CD4-positive, alpha-beta T cell treated with Interleukin-6 for 4 hours (primary cell): ENCODE measurements around the gene TMEM244.
"Not testable (repeated sequence)": the region's sequence is repeated elsewhere in the genome, so short reads cannot be mapped to it uniquely, and the experiment has no call there.

Source experiments
- DNase-seq: peaks from one replicate; pipeline ENCODE4 v3.0.0-alpha.2; 2020; ENCODE audit warnings: mixed read lengths

Gene TMEM244

GRCh38 chr6:129860908-129861665 lies at the start of gene TMEM244:
TMEM244 (minus strand) TSS chr6:129861315; CDS start chr6:129861188, 127 bp downstream.
- DNase-seq, result no peak

GRCh38 chr6:129908858-129909257 lies 47.7 kb upstream of the TMEM244 start:
- DNase-seq, result no peak

GRCh38 chr6:129908356-129908755 lies 47.2 kb upstream of the TMEM244 start:
- no peak for DNase-seq

GRCh38 chr6:129906515-129907077 lies 45.5 kb upstream of the TMEM244 start:
- DNase-seq, result no peak

GRCh38 chr6:129903082-129903481 lies 42.0 kb upstream of the TMEM244 start:
- DNase-seq, result no peak

- DNase-seq, result no peak
Observed at GRCh38 chr6:129902681-129903080, 41.6 kb upstream of the TMEM244 start.

- no peak for DNase-seq
Observed at GRCh38 chr6:129901910-129902309, 40.8 kb upstream of the TMEM244 start.

- DNase-seq, result no peak
Observed at GRCh38 chr6:129895692-129896091, 34.6 kb upstream of the TMEM244 start.

GRCh38 chr6:129894921-129895320 lies 33.8 kb upstream of the TMEM244 start:
- no peak for DNase-seq

GRCh38 chr6:129893640-129894039 lies 32.5 kb upstream of the TMEM244 start:
- DNase-seq, result no peak

GRCh38 chr6:129890701-129891100 lies 29.6 kb upstream of the TMEM244 start:
- DNase-seq, result no peak

- peak; percentile 2 for DNase-seq
Observed at GRCh38 chr6:129890164-129890563, 29.0 kb upstream of the TMEM244 start.

GRCh38 chr6:129889580-129889979 lies 28.5 kb upstream of the TMEM244 start:
- peak; percentile 14 for DNase-seq

GRCh38 chr6:129886401-129887155 lies 25.5 kb upstream of the TMEM244 start:
- no peak for DNase-seq

- DNase-seq, result no peak
Observed at GRCh38 chr6:129884211-129884610, 23.1 kb upstream of the TMEM244 start.

GRCh38 chr6:129882510-129883023 lies 21.5 kb upstream of the TMEM244 start:
- no peak for DNase-seq

GRCh38 chr6:129877894-129878293 lies 16.8 kb upstream of the TMEM244 start:
- not testable (repeated sequence) for DNase-seq

GRCh38 chr6:129875610-129876520 lies 14.8 kb upstream of the TMEM244 start:
- no peak for DNase-seq

GRCh38 chr6:129874837-129875236 lies 13.7 kb upstream of the TMEM244 start:
- DNase-seq, result no peak

GRCh38 chr6:129872586-129872985 lies 11.5 kb upstream of the TMEM244 start:
- DNase-seq, result no peak

GRCh38 chr6:129871221-129871620 lies 10.1 kb upstream of the TMEM244 start:
- DNase-seq, result no peak

GRCh38 chr6:129867403-129867802 lies 6.3 kb upstream of the TMEM244 start:
- no peak for DNase-seq

- DNase-seq, result no peak
Observed at GRCh38 chr6:129866688-129867087, 5.6 kb upstream of the TMEM244 start.
